GM12874 (cell line): ENCODE data around the gene BFSP2.

Experiments used
- TF ChIP-seq, protein P1 (sequence below): IDR thresholded peaks from 2 replicates; pipeline ENCODE4 v1.5.1; 2011; ENCODE audit warnings: low read depth, mild to moderate bottlenecking, control low read depth, low read length, moderate library complexity; ENCODE audit not compliant: insufficient read depth

Gene BFSP2

DNA sequence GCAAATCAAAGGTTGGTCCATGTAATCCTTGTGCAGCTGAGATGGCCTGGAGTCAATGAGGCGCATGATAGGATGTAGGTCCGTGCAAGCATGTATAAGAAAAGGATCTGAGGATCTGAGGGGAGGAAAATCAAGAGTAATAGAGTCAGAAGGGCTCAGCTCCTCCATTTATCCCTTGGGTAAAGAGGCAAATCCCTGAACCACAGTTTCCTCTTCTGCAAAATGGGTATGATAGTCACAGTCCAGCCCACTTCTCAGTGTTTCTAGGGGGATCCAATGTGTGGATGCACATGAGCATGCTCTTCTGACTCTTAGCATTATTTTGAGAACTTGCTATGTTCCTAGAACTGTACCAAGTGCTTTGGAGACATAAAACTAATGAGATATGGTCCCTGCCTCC, 67.9 kb downstream of the BFSP2 start:
- TF ChIP-seq, protein P1, sequence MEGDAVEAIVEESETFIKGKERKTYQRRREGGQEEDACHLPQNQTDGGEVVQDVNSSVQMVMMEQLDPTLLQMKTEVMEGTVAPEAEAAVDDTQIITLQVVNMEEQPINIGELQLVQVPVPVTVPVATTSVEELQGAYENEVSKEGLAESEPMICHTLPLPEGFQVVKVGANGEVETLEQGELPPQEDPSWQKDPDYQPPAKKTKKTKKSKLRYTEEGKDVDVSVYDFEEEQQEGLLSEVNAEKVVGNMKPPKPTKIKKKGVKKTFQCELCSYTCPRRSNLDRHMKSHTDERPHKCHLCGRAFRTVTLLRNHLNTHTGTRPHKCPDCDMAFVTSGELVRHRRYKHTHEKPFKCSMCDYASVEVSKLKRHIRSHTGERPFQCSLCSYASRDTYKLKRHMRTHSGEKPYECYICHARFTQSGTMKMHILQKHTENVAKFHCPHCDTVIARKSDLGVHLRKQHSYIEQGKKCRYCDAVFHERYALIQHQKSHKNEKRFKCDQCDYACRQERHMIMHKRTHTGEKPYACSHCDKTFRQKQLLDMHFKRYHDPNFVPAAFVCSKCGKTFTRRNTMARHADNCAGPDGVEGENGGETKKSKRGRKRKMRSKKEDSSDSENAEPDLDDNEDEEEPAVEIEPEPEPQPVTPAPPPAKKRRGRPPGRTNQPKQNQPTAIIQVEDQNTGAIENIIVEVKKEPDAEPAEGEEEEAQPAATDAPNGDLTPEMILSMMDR, result no peak

GRCh38 chr3:133468251-133468721, 68.4 kb downstream of the BFSP2 start:
- TF ChIP-seq, protein P1, result no peak

DNA sequence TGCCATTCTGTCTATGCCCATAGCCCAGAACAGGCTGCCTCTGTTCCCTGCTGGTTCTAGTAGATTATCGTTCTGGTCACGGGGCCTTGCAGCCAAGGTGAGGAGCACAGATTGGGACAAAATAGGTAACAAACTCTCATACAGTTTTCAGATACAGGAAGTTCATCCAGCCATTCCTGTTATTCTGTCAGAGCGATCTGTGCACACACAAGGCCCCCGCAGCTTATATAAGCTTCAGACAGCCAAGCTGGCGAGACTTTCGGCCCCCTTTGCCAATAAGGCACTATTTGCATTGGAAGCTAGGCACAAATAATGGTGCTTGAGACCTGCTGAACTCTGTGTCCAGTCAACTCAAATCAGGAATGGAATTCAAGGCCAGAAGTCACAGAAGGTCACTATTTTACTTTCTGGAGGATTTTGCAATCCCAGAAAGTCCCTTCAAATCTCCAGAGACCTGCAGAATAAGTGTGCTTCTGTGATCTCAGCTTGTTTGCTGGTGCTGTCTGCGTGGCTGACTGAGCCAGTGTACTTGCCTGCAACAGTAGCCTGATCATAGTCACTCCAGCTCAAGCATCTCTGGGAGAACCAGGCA, 69.4 kb downstream of the BFSP2 start:
- TF ChIP-seq, protein P1, result no peak

DNA sequence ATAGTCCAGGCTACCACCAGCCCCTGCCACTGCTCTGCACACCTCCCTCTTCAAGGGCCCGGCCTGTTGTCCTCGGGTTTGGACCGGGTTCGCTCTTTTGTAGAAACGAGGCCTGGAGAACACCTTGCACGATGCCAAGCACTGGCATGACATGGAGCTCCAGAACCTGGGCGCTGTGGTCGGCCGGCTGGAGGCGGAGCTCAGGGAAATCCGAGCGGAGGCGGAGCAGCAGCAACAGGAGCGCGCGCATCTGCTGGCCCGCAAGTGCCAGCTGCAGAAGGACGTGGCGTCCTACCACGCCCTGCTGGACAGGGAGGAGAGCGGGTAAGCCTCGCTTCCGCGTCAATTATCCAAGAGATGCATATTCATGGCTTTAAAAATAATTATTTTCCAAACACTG, 72.4 kb downstream of the BFSP2 start:
- TF ChIP-seq, protein P1, result no peak

DNA sequence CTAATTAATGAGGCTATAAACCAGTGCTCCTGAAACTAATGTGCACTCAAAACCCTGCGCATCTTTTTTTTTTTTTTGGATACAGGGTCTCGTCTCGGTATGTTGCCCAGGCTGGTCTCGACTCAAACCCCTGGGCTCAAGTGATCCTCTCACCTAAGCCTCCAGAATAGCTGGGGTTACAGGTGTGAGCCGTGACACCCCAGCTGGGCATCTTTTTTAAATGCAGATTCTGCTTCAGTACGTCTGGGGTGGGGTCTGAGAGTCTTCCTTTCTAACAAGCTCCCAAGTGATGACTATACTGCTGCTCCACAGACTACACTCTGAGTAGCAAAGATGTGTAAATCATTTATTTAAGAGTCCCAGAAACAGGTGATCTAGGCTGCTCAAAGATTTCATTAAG, 73.0 kb downstream of the BFSP2 start:
- TF ChIP-seq, protein P1, result no peak

GRCh38 chr3:133474251-133474801, 74.5 kb downstream of the BFSP2 start:
- TF ChIP-seq, protein P1, result no peak

DNA sequence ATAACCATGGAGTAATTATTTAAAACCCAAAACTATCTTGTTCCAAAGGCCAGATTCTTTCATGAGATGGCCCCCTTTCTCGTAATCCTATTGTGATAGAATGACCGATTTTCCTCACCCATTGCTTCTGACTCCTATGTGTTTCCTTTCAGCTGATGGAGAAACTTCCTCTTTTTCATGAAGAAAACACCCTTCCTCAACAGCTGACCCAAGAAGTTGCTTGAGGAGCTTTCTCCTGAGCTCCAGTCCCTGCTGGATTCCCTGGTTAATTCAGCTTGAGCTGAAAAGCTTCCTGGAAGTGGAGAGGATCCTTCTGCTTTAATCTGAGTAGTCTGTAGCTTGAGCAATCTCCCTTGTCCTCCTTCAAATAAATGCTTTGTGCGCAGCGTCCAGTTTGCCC, 75.0 kb downstream of the BFSP2 start:
- TF ChIP-seq, protein P1, result no peak
